HG02763 (cell line): ENCODE measurements around the gene SPTBN1.

Experiments used
- ATAC-seq: cut with Tn5 transposase; IDR thresholded peaks from one replicate; pipeline ENCODE4 v1.9.1; 2021; ENCODE audit warnings: mild to moderate bottlenecking, moderate library complexity; ENCODE audit not compliant: unreplicated experiment

Gene SPTBN1

GRCh38 chr2:54628418-54628817 lies 172.3 kb downstream of the SPTBN1 start:
- no peak for ATAC-seq

- no peak for ATAC-seq
Measured at GRCh38 chr2:54628957-54629356, 172.8 kb downstream of the SPTBN1 start.

GRCh38 chr2:54629390-54629789 lies 173.3 kb downstream of the SPTBN1 start:
- no peak for ATAC-seq

- ATAC-seq: no peak
Measured at GRCh38 chr2:54629914-54630857, 174.1 kb downstream of the SPTBN1 start.

DNA sequence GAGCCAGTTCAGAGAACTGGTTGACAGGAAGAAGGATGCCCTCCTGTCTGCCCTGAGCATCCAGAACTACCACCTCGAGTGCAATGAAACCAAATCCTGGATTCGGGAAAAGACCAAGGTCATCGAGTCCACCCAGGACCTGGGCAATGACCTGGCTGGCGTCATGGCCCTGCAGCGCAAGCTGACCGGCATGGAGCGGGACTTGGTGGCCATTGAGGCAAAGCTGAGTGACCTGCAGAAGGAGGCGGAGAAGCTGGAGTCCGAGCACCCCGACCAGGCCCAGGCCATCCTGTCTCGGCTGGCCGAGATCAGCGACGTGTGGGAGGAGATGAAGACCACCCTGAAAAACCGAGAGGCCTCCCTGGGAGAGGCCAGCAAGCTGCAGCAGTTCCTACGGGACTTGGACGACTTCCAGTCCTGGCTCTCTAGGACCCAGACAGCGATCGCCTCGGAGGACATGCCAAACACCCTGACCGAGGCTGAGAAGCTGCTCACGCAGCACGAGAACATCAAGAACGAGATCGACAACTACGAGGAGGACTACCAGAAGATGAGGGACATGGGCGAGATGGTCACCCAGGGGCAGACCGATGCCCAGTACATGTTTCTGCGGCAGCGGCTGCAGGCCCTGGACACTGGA lies 174.9 kb downstream of the SPTBN1 start:
- ATAC-seq: no peak

- ATAC-seq: no peak
Measured at GRCh38 chr2:54631755-54632154, 175.6 kb downstream of the SPTBN1 start.

GRCh38 chr2:54632733-54633692 lies 176.9 kb downstream of the SPTBN1 start:
- no peak for ATAC-seq

DNA sequence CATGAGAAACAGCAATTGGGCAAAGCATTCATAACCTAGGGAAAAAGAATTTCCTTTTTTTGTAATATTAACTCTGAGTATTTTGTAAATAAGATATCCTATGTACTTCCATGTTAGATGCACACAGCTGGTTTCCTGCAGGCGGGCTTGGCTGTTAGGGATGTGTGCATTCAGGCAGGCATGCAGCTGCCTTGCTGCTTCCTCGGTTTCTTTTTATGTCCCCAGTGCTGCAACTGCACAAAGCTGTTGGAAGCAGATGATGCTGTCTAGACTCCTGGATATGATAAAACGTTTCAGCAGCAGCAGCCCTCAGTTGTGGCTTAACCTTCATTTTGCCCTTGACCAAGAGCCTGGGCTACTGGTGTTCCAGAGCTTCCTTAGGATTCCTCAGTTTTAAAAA lies 177.9 kb downstream of the SPTBN1 start:
- no peak for ATAC-seq

DNA sequence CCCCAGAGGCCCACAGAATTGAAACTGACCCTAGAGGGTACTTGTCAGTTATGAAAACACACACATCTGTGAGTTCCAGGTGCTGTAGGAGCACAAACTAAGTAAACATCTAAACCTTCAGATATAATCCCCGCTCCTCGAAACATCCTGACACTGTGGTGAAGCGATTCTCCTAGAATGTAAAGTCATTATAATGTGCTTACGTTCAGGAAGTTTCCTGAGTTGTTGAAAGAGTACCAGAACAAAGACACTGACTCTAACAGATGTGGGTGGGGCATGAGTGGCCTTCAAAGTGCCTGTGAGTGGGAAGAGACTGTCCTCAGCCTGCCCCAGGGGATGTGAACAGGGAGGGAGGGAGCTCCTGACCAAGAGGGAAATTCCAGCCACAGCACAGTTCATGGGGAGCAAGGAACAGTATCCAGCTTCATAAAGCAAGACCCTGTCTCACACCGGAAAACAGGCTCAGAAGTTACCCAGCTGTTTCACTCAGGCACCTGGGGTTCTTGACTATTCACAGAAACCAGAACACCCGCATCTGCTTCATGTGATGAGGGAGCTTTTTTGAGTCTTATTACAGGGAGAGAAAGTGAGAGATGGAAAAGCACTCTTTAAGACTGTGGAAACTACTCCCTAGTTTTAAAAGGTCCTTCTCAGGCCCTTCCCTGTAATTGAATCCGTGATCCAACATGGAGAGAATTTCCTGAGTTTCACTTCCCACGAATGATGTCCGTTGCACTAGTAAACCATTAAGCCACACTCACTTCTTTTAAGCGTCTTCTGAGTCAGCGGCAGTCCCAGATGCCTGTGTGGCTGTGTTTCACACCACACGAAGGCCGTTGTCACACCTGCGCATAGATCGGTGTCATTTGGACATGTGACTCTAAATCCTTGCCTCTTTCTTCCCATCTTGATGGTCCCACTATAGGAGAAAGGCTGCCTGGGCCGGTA lies 178.7 kb downstream of the SPTBN1 start:
- ATAC-seq: peak; percentile 77

GRCh38 chr2:54635554-54636152 lies 179.5 kb downstream of the SPTBN1 start:
- ATAC-seq: no peak

DNA sequence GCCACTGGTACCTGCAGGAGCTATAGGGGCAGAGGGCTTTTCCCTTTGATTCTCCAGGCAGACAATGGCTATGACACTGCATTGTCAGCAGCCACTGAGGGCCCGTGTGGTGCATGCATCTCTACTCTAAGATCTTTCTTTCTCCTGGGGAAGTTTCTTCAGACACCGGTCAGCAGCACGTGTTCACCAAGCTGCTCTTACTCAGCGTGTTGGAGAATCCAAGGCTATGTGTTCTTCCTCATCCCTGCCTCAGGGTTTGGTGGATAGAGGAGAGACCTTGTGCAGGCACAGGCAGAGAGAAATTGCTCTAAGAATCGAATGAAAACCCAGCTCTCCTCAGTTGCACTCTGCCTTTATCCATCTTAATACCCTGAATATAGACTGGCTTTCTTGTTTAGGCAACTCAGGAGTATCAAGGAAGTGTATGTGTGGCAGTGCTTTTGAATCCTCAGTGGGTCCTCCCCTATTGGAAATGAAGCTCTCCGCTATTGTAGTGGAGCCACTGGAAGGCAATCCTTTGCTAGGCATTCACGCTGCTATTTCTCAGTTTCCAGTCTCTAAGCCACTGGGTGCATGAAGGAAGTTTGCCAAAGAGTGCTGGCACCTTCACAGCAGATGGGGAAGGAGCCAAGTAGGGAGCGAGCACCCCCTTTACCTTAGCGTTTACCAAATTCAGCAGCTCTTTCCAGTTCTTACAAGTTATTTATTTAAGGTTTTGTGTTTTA lies 180.4 kb downstream of the SPTBN1 start:
- no peak for ATAC-seq

- ATAC-seq: no peak
Measured at GRCh38 chr2:54638103-54638502, 182.0 kb downstream of the SPTBN1 start.

DNA sequence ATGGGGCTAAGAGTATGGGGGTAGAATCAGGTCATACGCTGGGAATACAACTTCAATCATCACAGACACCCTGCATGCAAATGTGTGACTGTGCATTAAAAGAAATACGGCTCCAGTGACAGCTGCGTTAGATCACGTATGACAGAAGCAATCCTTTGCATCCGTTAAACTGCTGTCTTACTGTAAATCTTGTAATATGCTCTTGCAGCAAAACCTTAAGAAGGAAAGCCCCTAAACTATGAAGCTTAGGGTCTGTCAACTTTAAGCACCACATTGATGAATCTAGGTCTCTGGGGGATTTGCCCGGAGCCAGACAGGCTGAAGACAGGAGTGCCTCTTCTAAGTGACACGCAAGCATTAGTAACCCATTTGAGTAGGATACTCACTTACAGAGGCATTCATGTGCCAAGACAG lies 182.7 kb downstream of the SPTBN1 start:
- no peak for ATAC-seq

- ATAC-seq: no peak
Measured at GRCh38 chr2:54639609-54640008, 183.5 kb downstream of the SPTBN1 start.

GRCh38 chr2:54640834-54641540 lies 184.9 kb downstream of the SPTBN1 start:
- no peak for ATAC-seq

- ATAC-seq: no peak
Measured at GRCh38 chr2:54641988-54642387, 185.9 kb downstream of the SPTBN1 start.

- no peak for ATAC-seq
Measured at GRCh38 chr2:54642677-54643430, 186.7 kb downstream of the SPTBN1 start.

DNA sequence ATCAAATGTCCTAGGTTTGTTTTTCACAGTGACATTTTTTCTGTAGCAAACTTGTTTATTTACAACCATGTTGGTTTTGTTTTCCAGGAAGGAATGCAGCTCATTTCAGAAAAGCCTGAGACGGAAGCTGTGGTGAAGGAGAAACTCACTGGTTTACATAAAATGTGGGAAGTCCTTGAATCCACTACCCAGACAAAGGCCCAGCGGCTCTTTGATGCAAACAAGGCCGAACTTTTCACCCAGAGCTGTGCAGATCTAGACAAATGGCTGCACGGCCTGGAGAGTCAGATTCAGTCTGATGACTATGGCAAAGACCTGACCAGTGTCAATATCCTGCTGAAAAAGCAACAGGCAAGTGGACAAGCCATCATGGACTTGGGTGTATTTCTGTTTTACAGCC lies 188.1 kb downstream of the SPTBN1 start:
- no peak for ATAC-seq
